ENCODE measurements around the gene PIAS1.
"Not testable (repeated sequence)": the region's sequence is repeated elsewhere in the genome, so short reads cannot be mapped to it uniquely, and the experiment has no call there.

Gene PIAS1

DNA sequence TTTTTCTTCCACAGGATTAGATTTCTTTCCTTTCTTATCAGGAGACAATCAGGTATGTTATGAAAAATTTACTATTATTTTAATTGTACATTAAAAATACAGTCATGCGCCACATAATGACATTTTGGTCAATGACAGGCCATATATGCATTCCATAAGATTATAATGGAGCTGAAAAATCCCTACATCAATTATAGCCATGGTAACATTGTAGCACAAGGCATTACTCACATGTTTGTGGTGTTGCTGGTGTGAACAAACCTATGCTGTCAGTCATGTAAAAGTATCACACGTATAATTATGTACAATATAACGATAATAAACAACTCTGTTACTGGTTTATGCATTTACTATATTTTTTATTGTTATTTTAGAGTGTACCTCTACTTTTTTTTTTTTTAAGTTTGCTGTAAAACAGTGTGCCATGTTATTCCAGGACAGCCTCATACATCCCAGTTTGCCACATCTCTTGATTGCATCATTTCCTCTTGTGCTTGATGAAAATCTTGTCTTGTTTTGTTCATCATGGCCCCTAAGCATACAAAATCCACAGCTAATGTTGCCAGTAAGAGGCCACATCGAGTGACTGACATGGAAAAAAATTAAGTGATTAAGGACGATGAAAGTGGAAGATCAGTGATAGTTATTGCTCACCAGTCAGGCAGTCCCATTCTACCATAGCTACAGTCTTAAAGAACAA, 129.7 kb downstream of the PIAS1 start:
- DNase-seq (ENCODE audit: low read depth): peak; percentile 46

DNA sequence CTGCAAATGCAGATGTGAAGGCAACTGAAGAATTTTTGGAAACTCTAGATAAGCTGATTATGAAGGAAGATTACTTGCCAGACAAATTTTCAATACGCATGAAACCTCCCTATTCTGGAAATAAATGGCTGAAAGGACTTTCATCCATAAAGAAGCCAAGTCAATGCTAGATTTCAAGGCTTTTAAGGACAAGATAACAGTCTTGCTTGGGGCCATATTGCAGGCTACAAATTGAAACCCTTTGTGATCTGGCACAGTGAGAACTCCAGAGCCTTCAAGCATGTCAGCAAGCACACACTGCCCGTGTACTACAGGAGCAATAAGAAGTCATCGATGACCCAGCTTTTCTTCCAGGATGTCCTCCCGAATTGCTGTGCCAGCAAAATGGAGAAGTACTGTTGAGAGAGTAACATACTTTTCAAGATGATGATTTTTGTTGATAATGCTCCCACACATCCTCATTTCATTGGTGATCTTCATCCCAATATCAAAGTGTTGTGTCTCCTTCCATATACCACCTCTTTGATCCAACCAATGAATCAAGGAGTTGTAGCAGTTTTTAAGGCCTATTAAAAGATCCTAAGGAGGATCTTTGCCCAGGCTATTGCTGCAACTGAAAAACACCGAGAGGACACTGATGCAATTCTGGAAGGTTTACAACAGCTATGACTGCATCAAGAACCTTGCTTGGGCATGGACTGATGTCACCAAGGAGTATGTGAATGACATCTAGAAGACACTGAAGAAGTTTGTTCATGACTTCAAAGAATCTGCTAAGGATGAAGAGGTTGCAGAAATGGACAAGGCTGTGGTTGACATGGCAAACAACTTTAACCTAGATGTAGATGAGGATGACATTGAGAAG, 130.7 kb downstream of the PIAS1 start:
- DNase-seq (ENCODE audit: low read depth): peak; percentile 32

GRCh38 chr15:68186671-68187397, 132.7 kb downstream of the PIAS1 start:
- peak; percentile 81 for DNase-seq (ENCODE audit: low read depth)

DNA sequence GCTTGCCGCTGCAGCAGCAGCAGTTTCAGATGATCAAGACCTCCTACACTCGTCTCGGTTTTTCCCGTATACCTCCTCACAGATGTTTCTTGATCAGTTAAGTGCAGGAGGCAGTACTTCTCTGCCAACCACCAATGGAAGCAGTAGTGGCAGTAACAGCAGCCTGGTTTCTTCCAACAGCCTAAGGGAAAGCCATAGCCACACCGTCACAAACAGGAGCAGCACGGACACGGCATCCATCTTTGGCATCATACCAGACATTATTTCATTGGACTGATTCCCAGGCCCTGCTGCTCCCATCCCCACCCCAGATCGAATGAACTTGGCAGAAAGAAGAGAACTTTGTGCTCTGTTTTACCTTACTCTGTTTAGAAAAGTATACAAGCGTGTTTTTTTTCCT, 133.4 kb downstream of the PIAS1 start:
- DNase-seq (ENCODE audit: low read depth): peak; percentile 86

- DNase-seq (ENCODE audit: low read depth): no peak
These were observed 134.5 kb downstream of the PIAS1 start for GRCh38 chr15:68188647-68189046.

DNA sequence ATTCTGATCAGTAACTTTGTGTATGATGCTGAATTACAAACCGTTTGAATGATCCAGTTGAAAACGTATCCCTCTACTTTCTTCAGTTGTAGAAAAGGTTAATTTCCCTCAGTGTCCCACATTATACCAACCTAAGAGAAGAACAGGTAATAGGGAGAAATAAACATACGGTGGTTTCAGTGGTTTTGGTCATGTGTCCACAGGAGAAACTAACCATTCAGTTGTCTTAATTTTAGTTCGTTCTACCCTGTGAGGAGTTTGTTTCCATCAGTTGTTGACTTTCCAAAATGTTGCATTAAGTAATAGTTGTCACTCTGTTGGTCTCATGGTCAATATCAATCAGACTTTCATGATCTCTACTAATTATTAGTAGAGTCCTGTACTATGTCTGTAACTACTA, 135.9 kb downstream of the PIAS1 start:
- DNase-seq (ENCODE audit: low read depth): no peak

DNA sequence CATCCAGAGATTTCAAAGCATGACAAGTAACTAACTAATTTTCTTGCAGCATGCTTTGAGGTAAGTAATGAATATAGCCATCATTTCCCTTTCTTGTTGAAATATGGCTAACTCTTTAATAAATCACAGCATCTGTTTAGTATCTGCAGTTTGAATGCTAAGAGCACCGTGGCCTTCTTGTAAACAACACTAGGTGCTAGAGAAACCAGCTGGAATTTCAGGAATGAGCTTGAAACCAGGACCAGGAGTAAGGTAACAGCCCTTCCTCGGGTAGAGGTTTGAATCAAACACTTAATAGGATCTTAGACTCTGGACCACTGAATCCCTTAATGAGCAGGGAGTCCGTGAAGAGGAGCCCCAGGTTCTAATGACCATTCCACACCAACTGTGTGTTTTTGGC, 137.4 kb downstream of the PIAS1 start:
- DNase-seq (ENCODE audit: low read depth): no peak

GRCh38 chr15:68192117-68192516, 138.0 kb downstream of the PIAS1 start:
- DNase-seq (ENCODE audit: low read depth): no peak

GRCh38 chr15:68192804-68193486, 138.8 kb downstream of the PIAS1 start:
- peak; percentile 33 for DNase-seq (ENCODE audit: low read depth)

- DNase-seq (ENCODE audit: low read depth): no peak
These were observed 141.4 kb downstream of the PIAS1 start for GRCh38 chr15:68195336-68196112.

DNA sequence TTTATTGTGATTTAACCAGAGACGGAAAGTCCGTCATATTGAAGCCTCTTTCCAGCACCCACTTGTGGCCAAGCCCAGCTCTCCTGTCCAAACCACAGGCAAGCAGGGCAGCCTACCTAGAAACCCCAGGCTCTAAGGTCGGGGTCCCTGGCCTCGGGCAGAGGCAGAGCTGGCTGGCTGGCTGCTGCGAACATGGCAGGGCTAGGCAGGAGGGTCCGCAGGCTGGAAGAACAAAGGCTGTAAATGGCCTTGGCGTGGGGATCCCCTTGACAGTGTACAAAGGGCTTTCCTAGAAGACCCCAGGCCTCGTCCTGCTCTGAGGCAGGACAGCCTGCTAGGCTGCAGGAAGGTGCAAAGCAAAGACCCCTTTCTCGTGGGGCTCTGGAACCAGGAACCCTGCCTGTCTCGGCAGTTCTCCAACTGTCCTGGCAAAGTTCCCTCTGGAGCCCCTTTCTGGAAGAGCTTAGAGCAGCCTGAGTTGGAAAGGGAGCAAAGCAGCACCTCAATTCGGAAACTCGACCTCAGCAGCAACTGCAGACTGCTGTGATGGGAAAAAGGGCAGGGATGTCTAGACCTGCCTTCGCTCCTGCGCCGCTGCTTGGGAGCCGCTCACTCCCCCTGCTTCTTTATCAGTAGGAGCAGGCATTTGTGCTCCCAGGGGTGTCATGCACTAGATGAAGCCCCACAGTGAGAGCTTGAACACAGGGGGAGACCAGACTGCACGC, 142.5 kb downstream of the PIAS1 start:
- DNase-seq (ENCODE audit: low read depth): no peak

- no peak for DNase-seq (ENCODE audit: low read depth)
These were observed 143.0 kb downstream of the PIAS1 start for GRCh38 chr15:68197170-68197492.

DNA sequence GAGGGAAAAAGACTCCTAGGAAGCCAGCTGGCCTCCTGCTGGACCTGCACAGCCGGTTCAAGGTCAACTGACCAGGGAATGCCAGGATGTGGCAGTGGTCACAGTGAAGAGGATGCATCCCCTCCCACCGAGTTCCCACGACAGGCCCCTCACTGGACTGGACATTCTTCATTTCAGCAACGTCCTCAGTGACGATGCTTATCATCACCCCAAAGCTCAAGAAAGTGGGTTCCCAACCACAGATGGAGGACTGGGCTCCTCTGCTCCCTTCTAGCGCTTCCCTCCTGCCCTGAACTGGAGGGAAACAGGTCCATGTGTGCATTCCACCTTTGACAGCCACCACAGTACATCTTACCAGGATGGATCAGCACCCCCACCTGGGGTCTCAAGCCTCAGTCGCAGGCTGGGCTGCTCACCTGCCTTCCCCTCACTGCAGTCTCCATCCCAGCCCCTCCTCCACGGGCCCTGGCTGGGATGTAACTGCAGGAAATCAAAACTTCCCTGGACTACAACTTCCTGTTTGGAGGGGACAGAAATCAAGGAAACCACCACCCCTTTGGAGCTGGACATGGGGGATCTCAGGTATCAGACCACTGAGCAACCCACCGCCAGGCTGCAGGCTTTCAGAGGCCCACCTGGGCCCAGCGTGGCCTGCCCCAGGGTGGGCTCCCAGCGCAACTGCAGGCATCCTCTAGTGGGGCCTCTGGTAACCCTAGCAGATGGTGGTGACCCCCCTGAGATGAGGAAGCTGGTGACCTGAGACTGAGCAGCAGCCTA, 143.7 kb downstream of the PIAS1 start:
- no peak for DNase-seq (ENCODE audit: low read depth)

DNA sequence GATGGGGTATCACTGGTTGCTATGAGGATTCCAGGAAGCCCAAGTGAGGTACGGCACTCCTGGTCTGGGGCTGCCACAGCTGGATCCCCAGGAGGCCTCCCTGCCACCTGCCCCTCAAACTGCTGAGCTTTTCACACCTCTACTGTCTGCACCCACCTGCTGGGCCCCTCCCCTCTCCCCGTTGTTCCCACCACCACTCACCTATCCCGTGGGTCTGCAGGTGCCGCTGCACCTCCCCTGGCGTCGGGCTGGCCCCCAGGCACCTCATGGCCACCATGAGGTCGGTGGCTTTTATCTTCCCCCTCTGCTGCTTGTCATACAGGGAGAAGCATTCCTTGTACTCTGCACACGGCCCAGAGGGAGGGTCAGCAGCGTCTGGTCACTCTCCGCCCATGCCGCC, 145.2 kb downstream of the PIAS1 start:
- DNase-seq (ENCODE audit: low read depth): no peak

GRCh38 chr15:68200016-68200861, 146.1 kb downstream of the PIAS1 start:
- no peak for DNase-seq (ENCODE audit: low read depth)

- DNase-seq (ENCODE audit: low read depth): no peak
These were observed 147.2 kb downstream of the PIAS1 start for GRCh38 chr15:68201153-68201878.

- no peak for DNase-seq (ENCODE audit: low read depth)
These were observed 147.8 kb downstream of the PIAS1 start for GRCh38 chr15:68201879-68202261.

- DNase-seq (ENCODE audit: low read depth): not testable (repeated sequence)
These were observed 148.9 kb downstream of the PIAS1 start for GRCh38 chr15:68202994-68203393.
